Measurements from ENCODE around the gene ZNF385A.

The ZNF385A gene

GRCh38 chr12:54352891-54353874, 31.4 kb downstream of the ZNF385A start:
- POLR2A ChIA-PET = interaction anchor here (0.6 to 2.1 kb wide), 5 partner anchors 12 to 137 kb away, joined by 3 to 10 read pairs (median 3); partner anchors contain the start of gene CBX5
- no peak for DNase-seq (ENCODE audit: extremely low spot score)
- TF ChIP-seq SUZ12 (IDR thresholded peaks at IDR 0.05) (no peak), SP1 (IDR thresholded peaks at IDR 0.05) (no peak), ARNT (IDR thresholded peaks at IDR 0.05) (no peak), ELF4 (IDR thresholded peaks at IDR 0.05) (no peak), L3MBTL2 (conservative IDR thresholded peaks at IDR 0.05) (no peak), FOXK2 (IDR thresholded peaks at IDR 0.05) (no peak), LEF1 (IDR thresholded peaks at IDR 0.05; ENCODE audit: borderline replicate concordance) (no peak), NFRKB (IDR thresholded peaks at IDR 0.05) (no peak), ZNF384 (IDR thresholded peaks at IDR 0.05) (no peak), BHLHE40 (IDR thresholded peaks at IDR 0.05; ENCODE audit: borderline replicate concordance) (no peak)
- CTCF ChIA-PET = interaction anchor here (0.5 to 1.5 kb wide), 5 partner anchors 9 to 135 kb away, joined by 3 to 7 read pairs (median 3); no protein-coding TSS in a partner anchor

GRCh38 chr12:54352022-54352531, 32.5 kb downstream of the ZNF385A start:
- ChIA-PET CTCF (interaction anchor here (1.1 to 1.2 kb wide), 2 partner anchors 8 to 19 kb away, joined by 3 read pairs; no protein-coding TSS in a partner anchor), POLR2A (interaction anchor here (1.2 to 2.1 kb wide), 2 partner anchors 11 to 72 kb away, joined by 3 to 10 read pairs; partner anchors contain the start of gene CBX5)
- no peak for TF ChIP-seq TARDBP (IDR thresholded peaks at IDR 0.05)
- no peak for TF ChIP-seq HDGF (IDR thresholded peaks at IDR 0.05; ENCODE audit: borderline replicate concordance)
- no peak for TF ChIP-seq FOXK2 (IDR thresholded peaks at IDR 0.05)
- TF ChIP-seq LEF1 (IDR thresholded peaks at IDR 0.05; ENCODE audit: borderline replicate concordance) = no peak
- TF ChIP-seq SUZ12 (IDR thresholded peaks at IDR 0.05) = no peak
- TF ChIP-seq BHLHE40 (IDR thresholded peaks at IDR 0.05; ENCODE audit: borderline replicate concordance) = no peak
- TF ChIP-seq PKNOX1 (IDR thresholded peaks at IDR 0.05) = no peak
- TF ChIP-seq ARNT (IDR thresholded peaks at IDR 0.05) = no peak
- no peak for TF ChIP-seq L3MBTL2 (conservative IDR thresholded peaks at IDR 0.05)
- no peak for TF ChIP-seq ELF4 (IDR thresholded peaks at IDR 0.05)
- no peak for TF ChIP-seq SP1 (IDR thresholded peaks at IDR 0.05)
- TF ChIP-seq FOXA1 (IDR thresholded peaks at IDR 0.05) = no peak
- no peak for DNase-seq (ENCODE audit: extremely low spot score)

GRCh38 chr12:54351341-54351740, 33.2 kb downstream of the ZNF385A start:
- TF ChIP-seq FOXA1 (IDR thresholded peaks at IDR 0.05) (no peak), SUZ12 (IDR thresholded peaks at IDR 0.05) (no peak), NFRKB (IDR thresholded peaks at IDR 0.05) (no peak), SP1 (IDR thresholded peaks at IDR 0.05) (no peak), HDGF (IDR thresholded peaks at IDR 0.05; ENCODE audit: borderline replicate concordance) (no peak), TARDBP (IDR thresholded peaks at IDR 0.05) (no peak), FOXK2 (IDR thresholded peaks at IDR 0.05) (no peak), PKNOX1 (IDR thresholded peaks at IDR 0.05) (no peak), ZNF384 (IDR thresholded peaks at IDR 0.05) (no peak), LEF1 (IDR thresholded peaks at IDR 0.05; ENCODE audit: borderline replicate concordance) (no peak), BHLHE40 (IDR thresholded peaks at IDR 0.05; ENCODE audit: borderline replicate concordance) (no peak), CTBP1 (IDR thresholded peaks at IDR 0.05; ENCODE audit: borderline replicate concordance) (no peak), ARNT (IDR thresholded peaks at IDR 0.05) (no peak)
- ChIA-PET POLR2A (no interaction called here), CTCF (interaction anchor here (1.2 kb wide), 1 partner anchor 7 kb away, joined by 3 read pairs; no protein-coding TSS in a partner anchor)
- DNase-seq (ENCODE audit: extremely low spot score) = no peak

- no peak for TF ChIP-seq NFRKB (IDR thresholded peaks at IDR 0.05)
- no peak for TF ChIP-seq ZNF384 (IDR thresholded peaks at IDR 0.05)
- no peak for TF ChIP-seq LEF1 (IDR thresholded peaks at IDR 0.05; ENCODE audit: borderline replicate concordance)
- no peak for TF ChIP-seq FOXK2 (IDR thresholded peaks at IDR 0.05)
- TF ChIP-seq SUZ12 (IDR thresholded peaks at IDR 0.05) = no peak
- ChIA-PET POLR2A (no interaction called here), CTCF (no interaction called here)
- DNase-seq (ENCODE audit: extremely low spot score) = no peak
Measured at GRCh38 chr12:54350743-54351142, 33.8 kb downstream of the ZNF385A start.

- POLR2A ChIA-PET = no interaction called here
- no peak for TF ChIP-seq SUZ12 (IDR thresholded peaks at IDR 0.05)
- no peak for DNase-seq (ENCODE audit: extremely low spot score)
- CTCF ChIA-PET = no interaction called here
Measured at GRCh38 chr12:54349679-54350078, 34.9 kb downstream of the ZNF385A start.

- ChIA-PET CTCF (no interaction called here), POLR2A (no interaction called here)
- DNase-seq (ENCODE audit: extremely low spot score) = no peak
- TF ChIP-seq NFRKB (IDR thresholded peaks at IDR 0.05) = no peak
- TF ChIP-seq ARNT (IDR thresholded peaks at IDR 0.05) = no peak
- TF ChIP-seq FOXM1 (IDR thresholded peaks at IDR 0.05; ENCODE audit: borderline replicate concordance) = no peak
- TF ChIP-seq LEF1 (IDR thresholded peaks at IDR 0.05; ENCODE audit: borderline replicate concordance) = no peak
- TF ChIP-seq SP1 (IDR thresholded peaks at IDR 0.05) = no peak
- TF ChIP-seq SUZ12 (IDR thresholded peaks at IDR 0.05) = no peak
- no peak for TF ChIP-seq ZNF384 (IDR thresholded peaks at IDR 0.05)
- TF ChIP-seq BHLHE40 (IDR thresholded peaks at IDR 0.05; ENCODE audit: borderline replicate concordance) = no peak
- no peak for TF ChIP-seq ELF4 (IDR thresholded peaks at IDR 0.05)
- no peak for TF ChIP-seq FOXA1 (IDR thresholded peaks at IDR 0.05)
- TF ChIP-seq PKNOX1 (IDR thresholded peaks at IDR 0.05) = no peak
- TF ChIP-seq L3MBTL2 (conservative IDR thresholded peaks at IDR 0.05) = no peak
- no peak for TF ChIP-seq TARDBP (IDR thresholded peaks at IDR 0.05)
- TF ChIP-seq HDGF (IDR thresholded peaks at IDR 0.05; ENCODE audit: borderline replicate concordance) = no peak
- TF ChIP-seq CTBP1 (IDR thresholded peaks at IDR 0.05; ENCODE audit: borderline replicate concordance) = no peak
- TF ChIP-seq FOXK2 (IDR thresholded peaks at IDR 0.05) = no peak
Measured at GRCh38 chr12:54349036-54349435, 35.5 kb downstream of the ZNF385A start.

Data from HEK293T (cell line).